NCI-H146 treated with DMSO at 0.1 percent for 48 hours (cell line): ENCODE results near the gene TNFSF4.
"Not testable (repeated sequence)": the region's sequence is repeated elsewhere in the genome, so short reads cannot be mapped to it uniquely, and the experiment has no call there.

ENCODE experiments used
- DNase-seq: peaks from one replicate; lab custom pipeline; 2025; ENCODE audit not compliant: unreplicated experiment; lab: John Stamatoyannopoulos, UW

The TNFSF4 gene

DNA sequence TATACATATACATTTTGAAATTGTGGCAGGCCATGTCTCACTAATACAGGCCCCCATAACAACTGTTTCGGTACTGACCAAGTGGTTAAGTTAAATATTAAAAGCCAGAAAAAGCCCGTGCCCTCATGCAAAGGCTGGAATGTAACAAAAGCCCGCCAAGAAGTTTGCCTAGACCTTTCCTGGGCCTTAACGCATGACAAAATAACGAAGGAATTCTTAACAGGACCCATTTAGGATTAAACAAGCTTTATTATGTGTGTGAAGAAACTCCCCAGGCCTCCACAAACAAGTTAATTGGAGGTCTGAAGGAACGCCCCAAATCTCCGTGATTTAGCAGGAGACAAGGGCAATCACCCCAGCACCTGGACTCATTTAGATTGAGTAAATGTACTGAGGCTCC, 42.4 kb downstream of the TNFSF4 start:
- no peak for DNase-seq

GRCh38 chr1:173164178-173164577, 43.0 kb downstream of the TNFSF4 start:
- DNase-seq: no peak

DNA sequence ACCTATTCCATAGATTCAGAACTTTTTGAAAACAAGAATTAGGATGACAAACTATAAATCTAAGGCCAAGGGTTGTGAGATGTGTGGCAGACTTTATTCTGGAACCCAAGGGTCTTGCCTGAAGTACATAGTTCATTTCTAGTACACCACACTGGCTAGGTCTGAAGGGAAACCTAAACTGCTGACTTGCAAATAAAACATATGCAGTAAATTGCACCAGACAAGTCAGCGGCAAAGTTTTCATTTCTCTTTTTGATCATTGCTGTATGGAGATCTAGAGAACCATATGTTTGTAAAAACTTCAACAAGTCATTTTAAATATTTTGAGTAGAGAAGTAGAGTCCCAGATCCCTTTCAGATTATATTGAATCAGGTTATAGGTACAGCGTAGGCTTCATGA, 43.9 kb downstream of the TNFSF4 start:
- DNase-seq: no peak

DNA sequence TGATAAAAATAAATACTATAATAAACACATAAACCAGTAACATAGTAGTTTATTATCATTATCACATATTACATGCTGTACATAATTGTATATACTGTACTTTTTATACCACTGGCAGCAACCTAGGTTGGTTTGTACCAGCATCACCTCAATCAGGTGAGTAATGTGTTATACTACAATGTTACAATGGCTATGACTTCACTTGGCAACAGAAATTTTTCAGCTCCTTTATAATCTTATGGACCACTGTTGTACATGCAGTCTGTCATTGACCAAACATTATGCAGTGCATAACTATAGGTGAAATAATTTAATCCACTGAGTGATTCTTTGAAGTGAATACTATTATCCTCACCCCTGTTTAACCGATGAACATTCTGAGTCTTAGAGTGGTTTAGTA, 44.5 kb downstream of the TNFSF4 start:
- DNase-seq: no peak

- no peak for DNase-seq
Observed at GRCh38 chr1:173161510-173162221, 45.5 kb downstream of the TNFSF4 start.

DNA sequence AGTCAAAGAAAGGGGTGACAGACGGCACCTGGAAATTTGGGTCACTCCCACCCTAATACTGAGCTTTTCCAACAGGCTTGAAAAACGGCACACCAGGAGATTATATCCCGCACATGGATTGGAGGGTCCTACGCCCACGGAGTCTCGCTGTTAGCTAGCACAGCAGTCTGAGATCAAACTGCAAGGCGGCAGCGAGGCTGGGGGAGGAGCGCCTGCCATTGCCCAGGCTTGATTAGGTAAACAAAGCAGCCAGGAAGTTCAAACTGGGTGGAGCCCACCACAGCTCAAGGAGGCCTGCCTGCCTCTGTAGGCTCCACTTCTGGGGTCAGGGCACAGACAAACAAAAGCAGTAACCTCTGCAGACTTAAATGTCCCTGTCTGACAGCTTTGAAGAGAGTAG, 53.2 kb downstream of the TNFSF4 start:
- not testable (repeated sequence) for DNase-seq

GRCh38 chr1:173153503-173153902, 53.6 kb downstream of the TNFSF4 start:
- DNase-seq: no peak

- DNase-seq: no peak
Observed at GRCh38 chr1:173152598-173152997, 54.5 kb downstream of the TNFSF4 start.

DNA sequence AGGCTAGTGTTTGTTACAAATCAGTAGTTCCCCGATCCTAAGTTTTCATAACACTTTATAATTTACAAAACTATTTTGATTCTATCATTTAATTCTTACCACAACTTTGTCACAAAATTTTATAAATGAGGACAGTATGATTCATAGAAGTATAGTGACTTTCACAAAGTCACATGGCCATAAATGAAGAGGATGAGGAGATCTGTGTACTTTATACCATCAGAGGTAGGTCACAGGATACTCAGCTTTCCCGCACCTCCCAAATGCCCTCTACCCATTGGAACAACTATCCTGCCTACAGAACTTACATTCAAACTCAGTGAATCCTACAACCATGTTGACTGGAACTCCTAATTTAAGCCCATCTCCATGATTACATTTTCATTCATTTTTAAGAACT, 56.3 kb downstream of the TNFSF4 start:
- no peak for DNase-seq

DNA sequence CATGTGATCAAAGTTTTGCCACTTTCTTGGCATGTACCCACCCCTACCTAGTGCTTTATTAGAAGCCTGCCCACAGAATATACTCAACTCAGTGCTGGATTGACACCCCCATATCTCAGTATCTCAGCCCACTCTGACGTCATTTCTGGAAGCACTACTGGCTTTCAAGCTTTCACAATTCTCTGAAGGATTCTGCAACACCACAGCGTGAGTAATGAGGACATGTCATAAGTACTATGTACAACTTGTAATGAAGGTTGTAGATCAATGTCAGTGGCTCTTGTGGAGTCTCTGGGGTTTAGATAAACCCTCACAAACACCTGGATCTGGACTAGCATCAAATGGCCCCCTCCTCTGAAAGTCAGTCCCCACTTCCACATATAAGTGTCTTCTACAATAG, 57.2 kb downstream of the TNFSF4 start:
- DNase-seq: no peak

DNA sequence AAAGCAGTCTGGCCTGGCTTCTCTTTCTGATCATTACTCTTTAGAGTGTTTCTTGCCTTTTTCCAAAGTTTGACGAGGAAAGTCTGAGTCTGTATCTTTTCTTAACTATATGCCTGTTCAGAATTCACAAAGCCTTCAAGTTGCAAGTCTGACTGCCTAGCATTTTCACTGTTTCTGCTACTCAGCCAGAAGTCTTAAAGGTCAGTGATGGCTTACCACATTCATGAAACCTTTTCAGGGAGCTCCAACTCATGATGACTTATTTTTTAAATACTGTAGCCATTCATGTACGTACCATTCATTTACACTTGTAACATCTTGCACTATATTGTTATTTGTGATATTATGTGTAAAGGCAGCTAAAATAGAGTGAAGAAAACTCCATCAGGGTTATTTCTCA, 58.2 kb downstream of the TNFSF4 start:
- no peak for DNase-seq

DNA sequence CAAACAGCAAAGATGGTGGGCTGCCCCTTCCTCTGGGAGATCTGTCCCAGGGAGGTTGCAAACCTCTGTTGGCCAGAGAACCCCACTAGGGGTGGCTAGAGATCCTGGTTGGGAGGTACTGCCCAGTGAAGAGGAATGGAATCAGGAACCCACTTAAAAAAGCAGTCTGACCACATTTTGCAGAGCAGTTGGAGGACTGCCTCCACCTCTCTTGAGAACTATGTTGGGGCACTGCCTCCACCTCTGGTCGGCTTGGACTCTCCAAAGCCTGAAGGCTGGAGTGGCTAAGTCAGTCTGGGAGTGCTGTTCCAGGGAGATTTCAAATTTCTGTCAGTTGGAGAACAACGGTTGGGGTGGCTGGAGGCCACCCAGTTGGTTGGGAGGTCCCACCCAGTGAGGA, 58.6 kb downstream of the TNFSF4 start:
- no peak for DNase-seq

DNA sequence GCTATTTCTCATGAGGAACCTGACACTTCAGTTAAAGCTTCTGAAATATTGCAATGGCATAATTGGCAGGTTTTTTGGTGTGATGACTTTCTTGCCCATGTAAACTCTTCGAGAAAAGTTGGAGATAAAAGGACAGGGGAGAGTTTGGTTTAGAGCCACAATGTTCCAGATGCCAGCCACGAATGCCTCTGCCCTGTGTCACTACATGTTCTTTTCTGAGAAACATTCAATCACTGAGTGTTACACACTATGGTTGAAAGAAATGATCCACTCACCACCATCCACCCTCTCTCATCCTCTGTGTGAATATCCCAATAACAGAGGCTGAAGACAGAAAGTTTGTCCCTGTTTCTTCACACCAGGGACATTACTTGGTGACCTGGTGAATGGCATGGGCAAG, 66.4 kb downstream of the TNFSF4 start:
- DNase-seq: no peak

DNA sequence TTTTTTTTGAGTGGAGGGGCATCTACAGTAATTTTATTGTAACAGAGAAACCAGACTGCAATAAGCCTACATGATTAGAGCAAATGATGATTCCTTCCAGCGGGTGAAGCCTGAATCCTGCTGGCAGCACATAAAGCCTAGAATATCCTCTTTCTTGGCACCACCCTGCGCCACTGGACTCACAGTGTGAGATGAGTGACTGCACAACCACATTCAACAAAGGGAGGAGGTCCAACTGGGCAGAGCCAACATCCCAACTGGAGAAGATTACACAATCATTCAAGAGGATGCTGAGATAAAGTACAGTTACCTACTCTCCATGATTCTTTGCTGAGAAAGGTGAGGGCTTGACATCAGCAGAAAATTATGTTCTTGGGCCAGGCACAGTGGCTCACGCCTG, 67.4 kb downstream of the TNFSF4 start:
- DNase-seq: no peak

- no peak for DNase-seq
Observed at GRCh38 chr1:173137107-173137706, 69.9 kb downstream of the TNFSF4 start.

- DNase-seq: no peak
Observed at GRCh38 chr1:173134800-173135199, 72.3 kb downstream of the TNFSF4 start.

- DNase-seq: no peak
Observed at GRCh38 chr1:173134029-173134428, 73.1 kb downstream of the TNFSF4 start.
